Fibroblast of skin of right quadriceps (primary cell): Measurements from ENCODE around the gene SMIM24.

ENCODE experiments used
- DNase-seq: peaks from one replicate; pipeline ENCODE4 v3.0.0-alpha.2; 2013

Gene SMIM24

DNA sequence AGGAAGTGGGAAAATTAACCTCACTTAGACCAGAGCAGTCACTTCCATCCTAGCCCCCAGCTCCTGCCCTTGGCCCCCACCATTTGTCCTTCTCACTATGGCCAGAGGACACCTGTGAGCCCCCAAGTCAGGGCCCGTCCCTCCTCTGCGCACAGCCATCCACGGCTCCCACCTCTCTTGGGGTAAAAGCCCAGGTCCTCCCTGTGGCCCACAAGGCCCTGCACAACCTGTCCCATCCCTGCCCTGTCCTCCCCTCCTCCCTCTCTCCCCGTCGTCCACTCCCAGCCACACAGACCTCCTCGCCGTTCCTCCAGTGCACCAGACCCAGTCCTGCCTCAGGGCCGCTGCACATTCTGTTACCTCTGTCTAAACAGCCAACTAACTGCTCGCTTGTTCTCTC lies 53.9 kb downstream of the SMIM24 start:
- DNase-seq, result no peak
